Calu3 (cell line): ENCODE data around the gene TAS2R13. TPM values are rescaled to one million over a fixed set of nuclear protein-coding genes. Genes with fewer than 3 reads are reported as not detected.
A peak's percentile ranks its signal among the peaks of the same experiment; 100 is the strongest.

Experiments used
- BruUV-seq: library from RNA; stranded (reverse); fragments of 400-500 nt; replicated peaks from 2 replicates; lab custom pipeline; 2021; lab: Mats Ljungman, UMichigan
- CTCF ChIA-PET: fragments of 300-600 bp; sonication (Branson Sonifier 250); formaldehyde crosslinking; loops from one replicate; lab custom pipeline; 2022; ENCODE audit warnings: antibody characterized with exemption; lab: Charles Lee
- DNase-seq: peaks from one replicate; pipeline ENCODE4 v3.0.0; 2022
- H3K27ac Mint-ChIP-seq: one replicate; pipeline ENCODE4 v1.8.0; 2022; ENCODE audit warnings: mixed read lengths; ENCODE audit not compliant: unreplicated experiment
- H3K27me3 Mint-ChIP-seq: one replicate; pipeline ENCODE4 v1.8.0; 2022; ENCODE audit warnings: mixed read lengths; ENCODE audit not compliant: unreplicated experiment
- H3K36me3 Mint-ChIP-seq: one replicate; pipeline ENCODE4 v1.8.0; 2022; ENCODE audit warnings: mild to moderate bottlenecking, moderate library complexity, mixed read lengths; ENCODE audit not compliant: insufficient read depth, unreplicated experiment
- H3K4me1 Mint-ChIP-seq: one replicate; pipeline ENCODE4 v1.8.0; 2022; ENCODE audit warnings: mild to moderate bottlenecking, low read depth, mixed read lengths; ENCODE audit not compliant: unreplicated experiment
- H3K4me3 Mint-ChIP-seq: one replicate; pipeline ENCODE4 v1.8.0; 2022; ENCODE audit warnings: mild to moderate bottlenecking, low read depth, moderate library complexity, mixed read lengths; ENCODE audit not compliant: unreplicated experiment
- H3K9me3 Mint-ChIP-seq: one replicate; pipeline ENCODE4 v1.8.0; 2022; ENCODE audit warnings: low read depth, mixed read lengths; ENCODE audit not compliant: unreplicated experiment
- intact Hi-C: fragments of 100-400 bp; cut with micrococcal nuclease; formaldehyde crosslinking; loops from one replicate; pipeline ENCODE4 v1.10.0; 2022; ENCODE audit not compliant: unreplicated experiment
- total RNA-seq: library from RNA; stranded (reverse); gene quantifications from 2 replicates; pipeline ENCODE4 v1.2.3, GENCODE V29; 2022
- TF ChIP-seq, protein P1 (sequence below): fragments of 200-600 bp; IDR thresholded peaks from one replicate; pipeline ENCODE4 v1.8.0; 2022; ENCODE audit warnings: antibody characterized with exemption; ENCODE audit not compliant: unreplicated experiment

TAS2R13 gene
- total RNA-seq, 1 experiment from 2014 or later: 2.5 TPM

DNA sequence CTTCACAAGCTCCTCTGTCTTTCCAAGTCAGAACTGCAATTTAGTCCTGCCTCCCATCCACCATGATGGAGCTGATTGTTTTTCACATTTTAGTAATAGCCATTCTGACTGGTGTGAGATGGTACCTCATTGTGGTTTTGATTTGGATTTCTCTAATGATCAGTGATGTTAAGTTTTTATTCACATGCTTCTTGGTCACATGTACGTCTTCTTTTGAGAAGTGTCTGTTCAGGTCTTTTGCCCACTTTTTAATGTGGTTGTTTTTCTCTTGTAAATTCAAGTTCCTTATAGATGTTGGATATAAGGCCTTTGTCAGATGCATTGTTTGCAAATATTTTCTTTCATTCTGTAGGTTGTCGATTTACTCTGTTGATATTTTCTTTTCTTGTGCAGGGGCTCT lies 33.8 kb upstream of the TAS2R13 start:
- peaks cover 45% of the 10 kb centered on the region for H3K4me1 Mint-ChIP-seq
- no peaks in the 10 kb centered on the region for H3K27me3 Mint-ChIP-seq
- no peak overlapping the region for H3K4me3 Mint-ChIP-seq
- CTCF ChIA-PET: interaction anchor here (1.7 kb wide), 1 partner anchor 228 kb away, joined by 5 read pairs; the partner anchor contains the start of gene SMIM10L1
- intact Hi-C loops: no loop called here
- no peak for DNase-seq
- H3K27ac Mint-ChIP-seq: peak overlapping the region; percentile 98
- TF ChIP-seq, protein P1, sequence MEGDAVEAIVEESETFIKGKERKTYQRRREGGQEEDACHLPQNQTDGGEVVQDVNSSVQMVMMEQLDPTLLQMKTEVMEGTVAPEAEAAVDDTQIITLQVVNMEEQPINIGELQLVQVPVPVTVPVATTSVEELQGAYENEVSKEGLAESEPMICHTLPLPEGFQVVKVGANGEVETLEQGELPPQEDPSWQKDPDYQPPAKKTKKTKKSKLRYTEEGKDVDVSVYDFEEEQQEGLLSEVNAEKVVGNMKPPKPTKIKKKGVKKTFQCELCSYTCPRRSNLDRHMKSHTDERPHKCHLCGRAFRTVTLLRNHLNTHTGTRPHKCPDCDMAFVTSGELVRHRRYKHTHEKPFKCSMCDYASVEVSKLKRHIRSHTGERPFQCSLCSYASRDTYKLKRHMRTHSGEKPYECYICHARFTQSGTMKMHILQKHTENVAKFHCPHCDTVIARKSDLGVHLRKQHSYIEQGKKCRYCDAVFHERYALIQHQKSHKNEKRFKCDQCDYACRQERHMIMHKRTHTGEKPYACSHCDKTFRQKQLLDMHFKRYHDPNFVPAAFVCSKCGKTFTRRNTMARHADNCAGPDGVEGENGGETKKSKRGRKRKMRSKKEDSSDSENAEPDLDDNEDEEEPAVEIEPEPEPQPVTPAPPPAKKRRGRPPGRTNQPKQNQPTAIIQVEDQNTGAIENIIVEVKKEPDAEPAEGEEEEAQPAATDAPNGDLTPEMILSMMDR: no peak
- BruUV-seq: no TSS peak
- peaks cover 12% of the 10 kb centered on the region for H3K9me3 Mint-ChIP-seq
- H3K36me3 Mint-ChIP-seq: peaks cover 6% of the 10 kb centered on the region

DNA sequence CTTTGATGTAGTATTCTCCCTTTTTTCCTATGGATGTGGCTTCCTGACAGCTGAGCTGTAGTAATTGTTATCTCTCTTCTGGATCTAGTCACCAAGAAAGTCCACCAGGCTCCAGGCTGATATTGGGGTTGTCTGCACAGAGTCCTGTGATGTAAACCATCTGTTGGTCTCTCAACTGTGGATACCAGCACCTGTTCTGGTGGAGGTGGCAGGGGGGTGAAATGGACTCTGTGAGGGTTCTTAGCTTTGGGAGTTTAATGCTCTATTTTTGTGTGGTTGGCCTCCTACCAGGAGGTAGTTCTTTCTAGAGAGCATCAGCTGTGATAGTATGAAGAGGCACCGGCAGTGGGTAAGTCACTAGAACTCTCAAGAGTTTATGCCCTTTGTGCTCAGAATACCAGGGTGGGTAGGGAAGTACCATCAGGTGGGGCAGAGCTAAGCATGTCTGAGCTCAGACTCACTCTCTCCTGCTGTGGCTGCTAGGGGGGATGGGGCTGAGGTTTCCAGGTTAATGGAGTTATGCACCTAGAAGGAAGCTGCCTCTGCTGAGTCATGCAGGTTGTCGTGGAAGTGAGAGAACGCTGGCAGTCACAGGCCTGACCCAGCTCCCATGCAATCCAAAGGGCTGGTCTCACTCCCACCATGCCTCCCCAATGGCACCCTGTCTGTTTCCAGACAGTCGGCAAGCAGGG lies 32.7 kb upstream of the TAS2R13 start:
- CTCF ChIA-PET: interaction anchor here (0.8 to 1.7 kb wide), 3 partner anchors 10 to 257 kb away, joined by 3 to 5 read pairs (median 3); partner anchors contain the start of gene SMIM10L1
- Mint-ChIP-seq H3K27ac (peak overlapping the region; percentile 98), H3K9me3 (peaks cover 11% of the 10 kb centered on the region), H3K27me3 (no peaks in the 10 kb centered on the region), H3K4me3 (peak overlapping the region; percentile 6), H3K4me1 (peaks cover 45% of the 10 kb centered on the region), H3K36me3 (peaks cover 6% of the 10 kb centered on the region)
- DNase-seq: peak; percentile 85
- no TSS peak for BruUV-seq
- intact Hi-C loops: no loop called here
- TF ChIP-seq, protein P1: no peak

DNA sequence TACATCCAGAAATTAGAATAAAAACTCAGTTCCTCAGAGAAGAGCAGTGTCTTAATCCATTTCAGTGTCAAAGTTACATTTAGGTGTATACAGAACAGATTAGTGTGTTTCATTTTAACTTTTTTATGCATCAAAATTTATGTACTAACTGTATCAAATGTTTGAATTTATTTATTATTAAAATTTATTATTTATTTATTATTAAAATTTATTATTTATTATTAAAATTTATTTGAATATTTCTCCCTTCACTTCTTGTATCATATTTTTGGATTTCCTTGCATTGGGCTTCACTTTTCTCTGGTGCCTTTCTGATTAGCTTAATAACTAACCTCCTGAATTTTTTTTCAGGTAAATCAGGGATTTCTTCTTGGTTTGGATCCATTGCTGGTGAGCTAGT lies 32.0 kb upstream of the TAS2R13 start:
- no peak for DNase-seq
- peaks cover 6% of the 10 kb centered on the region for H3K36me3 Mint-ChIP-seq
- H3K27ac Mint-ChIP-seq: peak overlapping the region; percentile 98
- H3K4me1 Mint-ChIP-seq: peaks cover 45% of the 10 kb centered on the region
- H3K27me3 Mint-ChIP-seq: no peaks in the 10 kb centered on the region
- TF ChIP-seq, protein P1: no peak
- BruUV-seq: no TSS peak
- H3K4me3 Mint-ChIP-seq: no peak overlapping the region
- intact Hi-C loops: no loop called here
- CTCF ChIA-PET: interaction anchor here (1.7 kb wide), 1 partner anchor 230 kb away, joined by 5 read pairs; the partner anchor contains the start of gene SMIM10L1
- H3K9me3 Mint-ChIP-seq: peaks cover 10% of the 10 kb centered on the region

DNA sequence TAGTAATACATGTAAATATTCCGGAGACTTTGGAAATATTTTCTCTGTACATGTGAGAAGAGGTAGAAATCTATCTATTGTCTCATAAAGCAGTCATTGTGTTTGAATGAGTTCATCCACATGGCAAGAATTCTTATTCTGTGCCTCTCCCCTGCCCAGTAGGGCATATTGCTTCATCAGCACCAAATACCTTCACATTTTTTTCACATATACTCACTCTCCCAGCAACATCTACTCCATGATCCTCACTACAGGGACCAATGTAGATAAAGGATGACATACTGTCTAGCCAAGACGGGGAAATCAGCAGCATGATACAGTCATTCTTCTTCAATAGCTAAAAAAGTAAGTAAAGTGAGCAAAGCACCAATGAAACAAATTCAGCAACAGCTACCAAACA lies 31.0 kb upstream of the TAS2R13 start:
- Mint-ChIP-seq H3K4me3 (no peak overlapping the region), H3K36me3 (peaks cover 6% of the 10 kb centered on the region), H3K27me3 (no peaks in the 10 kb centered on the region), H3K9me3 (peaks cover 8% of the 10 kb centered on the region), H3K27ac (peak overlapping the region; percentile 80), H3K4me1 (peaks cover 45% of the 10 kb centered on the region)
- CTCF ChIA-PET: no interaction called here
- intact Hi-C loops: no loop called here
- TF ChIP-seq, protein P1: no peak
- DNase-seq: peak; percentile 5
- no TSS peak for BruUV-seq
